ENCODE data around the gene ZBTB47. TPM values are rescaled to one million over a fixed set of nuclear protein-coding genes. Genes with fewer than 3 reads are reported as not detected.
A peak's percentile ranks its signal among the peaks of the same experiment; 100 is the strongest.

The ZBTB47 gene
- total RNA-seq, 1 experiment from 2014 or later: 9.5 TPM

- intact Hi-C loops (cut with micrococcal nuclease): no loop called here
- Histone ChIP-seq H3F3A (ENCODE audit: low read length, unreplicated experiment) (no peaks in the 10 kb centered on the region), H3K9me3 (ENCODE audit: low read length) (no peaks in the 10 kb centered on the region), H3K36me3 (ENCODE audit: low read depth, low read length) (no peaks in the 10 kb centered on the region), H3K9ac (ENCODE audit: low read length) (no peak overlapping the region), H3K9me2 (replicated peaks; ENCODE audit: low read length) (no peaks in the 10 kb centered on the region), H3K79me2 (ENCODE audit: low read length) (no peaks in the 10 kb centered on the region), H3K4me1 (ENCODE audit: insufficient read depth, low read length) (no peaks in the 10 kb centered on the region; the same call in 1 of the 2 replicates), H2AFZ (ENCODE audit: low read length) (no peak overlapping the region), H3K27ac (ENCODE audit: low read length) (no peak overlapping the region), H3K4me3 (ENCODE audit: low read length) (no peak overlapping the region), H4K20me1 (ENCODE audit: low read length) (no peaks in the 10 kb centered on the region), H3K27me3 (ENCODE audit: low read length) (no peaks in the 10 kb centered on the region), H3K4me2 (ENCODE audit: low read length) (no peak overlapping the region)
- TF ChIP-seq CTCF (conservative IDR thresholded peaks at IDR 0.05; ENCODE audit: low read depth, low read length) (no peak), EZH2phosphoT487 (IDR thresholded peaks at IDR 0.05; ENCODE audit: borderline replicate concordance, low read length) (no peak), EZH2 (IDR thresholded peaks at IDR 0.05; ENCODE audit: low read length, unreplicated experiment) (no peak)
- POLR2A ChIA-PET (ENCODE audit: unreplicated experiment): no interaction called here
- CTCF ChIA-PET: no interaction called here
- BruUV-seq (replicated peaks): no TSS peak
- DNase-seq: no peak
- ATAC-seq: no peak
These were observed 6.1 kb downstream of the ZBTB47 start for GRCh38 chr3:42659451-42660130.

GRCh38 chr3:42660131-42660715, 6.7 kb downstream of the ZBTB47 start:
- ChIA-PET CTCF (interaction anchor here (1.2 kb wide), 1 partner anchor 179 kb away, joined by 6 read pairs; no protein-coding TSS in a partner anchor), POLR2A (ENCODE audit: unreplicated experiment) (no interaction called here)
- no TSS peak for BruUV-seq (replicated peaks)
- H3F3A ChIP-seq (ENCODE audit: low read length, unreplicated experiment): no peaks in the 10 kb centered on the region
- no peak overlapping the region for H3K27ac ChIP-seq (ENCODE audit: low read length)
- no peaks in the 10 kb centered on the region for H3K79me2 ChIP-seq (ENCODE audit: low read length)
- DNase-seq (no peak), ATAC-seq (no peak)
- H3K36me3 ChIP-seq (ENCODE audit: low read depth, low read length): no peaks in the 10 kb centered on the region
- no peak overlapping the region for H3K4me2 ChIP-seq (ENCODE audit: low read length)
- TF ChIP-seq EZH2 (IDR thresholded peaks at IDR 0.05; ENCODE audit: low read length, unreplicated experiment): no peak
- TF ChIP-seq CTCF (conservative IDR thresholded peaks at IDR 0.05; ENCODE audit: low read depth, low read length): no peak
- TF ChIP-seq EZH2phosphoT487 (IDR thresholded peaks at IDR 0.05; ENCODE audit: borderline replicate concordance, low read length): no peak
- intact Hi-C loops (cut with micrococcal nuclease): no loop called here
- H3K27me3 ChIP-seq (ENCODE audit: low read length): no peaks in the 10 kb centered on the region
- H2AFZ ChIP-seq (ENCODE audit: low read length): no peak overlapping the region
- no peaks in the 10 kb centered on the region for H3K4me1 ChIP-seq (ENCODE audit: insufficient read depth, low read length)
- no peaks in the 10 kb centered on the region for H4K20me1 ChIP-seq (ENCODE audit: low read length)
- H3K4me3 ChIP-seq (ENCODE audit: low read length): no peak overlapping the region
- no peak overlapping the region for H3K9ac ChIP-seq (ENCODE audit: low read length)
- no peaks in the 10 kb centered on the region for H3K9me2 ChIP-seq (replicated peaks; ENCODE audit: low read length)
- H3K9me3 ChIP-seq (ENCODE audit: low read length): no peaks in the 10 kb centered on the region

GRCh38 chr3:42660898-42661297, 7.4 kb downstream of the ZBTB47 start:
- Histone ChIP-seq H4K20me1 (ENCODE audit: low read length) (no peaks in the 10 kb centered on the region), H3K9me2 (replicated peaks; ENCODE audit: low read length) (no peaks in the 10 kb centered on the region), H3F3A (ENCODE audit: low read length, unreplicated experiment) (no peaks in the 10 kb centered on the region), H3K4me2 (ENCODE audit: low read length) (no peak overlapping the region), H3K36me3 (ENCODE audit: low read depth, low read length) (no peaks in the 10 kb centered on the region), H2AFZ (ENCODE audit: low read length) (no peak overlapping the region), H3K4me3 (ENCODE audit: low read length) (no peak overlapping the region), H3K27me3 (ENCODE audit: low read length) (no peaks in the 10 kb centered on the region), H3K4me1 (ENCODE audit: insufficient read depth, low read length) (no peaks in the 10 kb centered on the region), H3K79me2 (ENCODE audit: low read length) (no peaks in the 10 kb centered on the region), H3K9me3 (ENCODE audit: low read length) (no peaks in the 10 kb centered on the region), H3K27ac (ENCODE audit: low read length) (no peak overlapping the region), H3K9ac (ENCODE audit: low read length) (no peak overlapping the region)
- ChIA-PET POLR2A (ENCODE audit: unreplicated experiment) (no interaction called here), CTCF (interaction anchor here (1.2 kb wide), 1 partner anchor 179 kb away, joined by 6 read pairs; no protein-coding TSS in a partner anchor)
- peak; percentile 26; the same call in 1 of the 2 replicates for TF ChIP-seq CTCF (conservative IDR thresholded peaks at IDR 0.05; ENCODE audit: low read depth, low read length)
- no peak for TF ChIP-seq EZH2phosphoT487 (IDR thresholded peaks at IDR 0.05; ENCODE audit: borderline replicate concordance, low read length)
- no peak; the same call in 1 of the 2 replicates for ATAC-seq
- intact Hi-C loops (cut with micrococcal nuclease): no loop called here
- DNase-seq: no peak
- BruUV-seq (replicated peaks): no TSS peak

Measured in PC-3 (cell line).